ENCODE results near the gene ST7. TPM values are rescaled to one million over a fixed set of nuclear protein-coding genes. Genes with fewer than 3 reads are reported as not detected.

The ST7 gene
- polyA plus RNA-seq, 4 donors: 24.0 to 27.5 (median 26.1) TPM

DNA sequence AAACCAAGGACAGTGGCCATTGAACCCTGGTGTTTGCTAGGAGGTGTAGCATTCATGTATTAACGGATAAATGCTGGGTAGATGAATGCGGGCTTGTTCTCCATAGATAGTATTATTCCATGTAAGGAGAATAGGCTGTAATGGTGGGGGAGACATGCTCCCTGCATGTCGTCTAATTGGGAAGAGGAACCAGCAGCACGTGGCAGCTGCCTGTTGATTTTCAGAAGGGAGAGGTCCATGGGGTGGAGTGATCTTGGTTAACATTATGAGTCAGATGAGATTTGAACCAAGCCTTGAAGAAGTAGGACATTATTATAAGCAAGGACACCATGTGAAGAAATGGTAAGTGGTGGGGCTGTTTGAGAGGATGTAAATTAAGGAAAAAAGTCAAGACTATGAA, 257.1 kb downstream of the ST7 start:
- no peak for DNase-seq (ENCODE audit: low read depth in 4 of 4, low spot score in 2 of 4)

DNA sequence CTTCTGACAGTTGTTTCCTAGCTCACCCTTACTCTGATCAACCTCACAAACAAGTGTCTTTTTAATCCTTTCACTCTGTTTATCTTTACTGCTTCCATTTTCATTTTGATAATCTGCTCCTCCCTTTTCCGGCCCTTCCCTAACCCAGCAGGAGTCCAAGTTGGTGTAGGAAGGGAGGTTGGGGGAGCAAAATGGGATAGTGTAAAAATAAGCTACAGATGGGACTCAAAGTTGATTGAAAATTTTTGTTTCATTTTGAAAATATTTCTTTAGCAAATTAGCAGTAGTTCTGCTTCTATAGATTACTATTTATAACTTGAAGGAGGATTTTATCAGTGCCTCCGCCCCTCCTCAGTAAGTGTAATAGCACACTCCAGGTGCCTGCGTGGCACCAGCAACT, 257.6 kb downstream of the ST7 start:
- DNase-seq (ENCODE audit: low read depth in 4 of 4, low spot score in 2 of 4): no peak

GRCh38 chr7:117211614-117212013, 258.3 kb downstream of the ST7 start:
- DNase-seq (ENCODE audit: low read depth in 4 of 4, low spot score in 2 of 4): no peak

- peak in 1 of 4 donors; percentile 24 for DNase-seq (ENCODE audit: low read depth in 4 of 4, low spot score in 2 of 4)
Measured at GRCh38 chr7:117212969-117213877, 259.9 kb downstream of the ST7 start.

DNA sequence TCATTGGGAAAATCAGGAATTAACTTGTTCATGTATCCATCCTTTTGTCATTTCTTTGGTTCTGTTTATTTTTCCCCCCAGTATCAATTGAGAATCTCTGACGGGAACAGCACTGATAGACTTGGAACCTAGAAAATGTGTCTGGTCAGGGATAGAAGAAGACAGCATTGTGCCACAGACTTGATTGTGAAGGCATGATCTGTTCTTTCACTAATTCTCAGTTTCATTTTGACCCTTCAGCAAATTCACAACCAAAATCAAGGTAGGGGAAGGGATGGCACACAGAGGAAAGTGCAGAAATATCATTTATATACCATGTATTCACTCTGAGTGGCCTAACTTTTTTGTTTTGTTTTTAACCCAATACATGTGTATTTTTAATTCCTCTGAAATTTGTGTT, 262.7 kb downstream of the ST7 start:
- no peak for DNase-seq (ENCODE audit: low read depth in 4 of 4, low spot score in 2 of 4)

DNA sequence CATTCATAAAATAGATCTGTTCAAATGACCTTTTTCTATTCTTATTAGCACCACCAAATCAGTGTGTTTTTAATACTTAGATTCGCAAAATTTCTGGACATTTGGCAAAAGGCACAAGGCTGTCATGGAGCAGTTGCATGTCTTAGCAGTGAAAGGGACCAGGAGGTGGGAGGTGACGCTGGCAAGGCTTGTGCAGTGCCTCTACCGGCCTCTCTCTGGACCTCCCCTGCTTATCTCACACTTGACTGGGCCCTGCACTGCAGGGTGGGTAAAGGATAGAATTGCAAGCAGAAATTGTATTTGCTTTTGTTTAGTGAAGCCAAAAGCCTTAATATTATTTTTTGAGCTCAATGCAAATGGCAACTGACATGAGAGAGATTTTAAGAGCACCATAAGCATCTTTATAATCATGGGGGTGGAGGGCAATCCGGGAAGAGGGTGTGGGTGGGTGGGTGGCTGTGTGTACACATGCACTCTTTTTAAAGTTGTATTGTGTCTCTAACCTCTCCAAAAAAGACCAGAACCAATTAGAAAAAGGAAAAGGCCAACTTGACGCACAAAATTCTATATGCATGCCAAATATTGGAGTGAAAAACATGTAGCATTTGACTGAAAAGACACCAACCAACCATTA, 263.3 kb downstream of the ST7 start:
- DNase-seq (ENCODE audit: low read depth in 4 of 4, low spot score in 2 of 4): peak in 1 of 4 donors; percentile 10

- no peak for DNase-seq (ENCODE audit: low read depth in 4 of 4, low spot score in 2 of 4)
Measured at GRCh38 chr7:117217106-117218035, 264.1 kb downstream of the ST7 start.

DNA sequence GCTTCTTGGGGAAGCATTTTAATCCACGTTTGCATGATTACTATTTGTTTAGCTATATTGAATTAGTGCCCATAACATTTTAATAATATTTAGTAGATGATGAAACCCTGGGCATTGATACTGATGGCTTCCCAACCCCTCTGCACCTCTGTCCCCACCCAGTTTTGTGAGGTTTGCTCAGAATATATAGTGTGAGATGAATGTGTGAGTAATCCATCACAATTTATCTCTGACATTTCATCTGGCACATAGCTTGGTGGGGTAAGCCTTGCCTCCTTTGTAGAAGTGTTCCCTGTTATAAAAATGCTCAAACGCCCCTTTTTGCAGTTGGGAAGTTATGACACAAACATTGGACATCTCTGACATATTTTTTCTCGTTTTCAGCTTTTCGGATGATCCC, 265.4 kb downstream of the ST7 start:
- no peak for DNase-seq (ENCODE audit: low read depth in 4 of 4, low spot score in 2 of 4)

- no peak for DNase-seq (ENCODE audit: low read depth in 4 of 4, low spot score in 2 of 4)
Measured at GRCh38 chr7:117219485-117219884, 266.2 kb downstream of the ST7 start.

GRCh38 chr7:117220836-117221235, 267.5 kb downstream of the ST7 start:
- no peak for DNase-seq (ENCODE audit: low read depth in 4 of 4, low spot score in 2 of 4)

DNA sequence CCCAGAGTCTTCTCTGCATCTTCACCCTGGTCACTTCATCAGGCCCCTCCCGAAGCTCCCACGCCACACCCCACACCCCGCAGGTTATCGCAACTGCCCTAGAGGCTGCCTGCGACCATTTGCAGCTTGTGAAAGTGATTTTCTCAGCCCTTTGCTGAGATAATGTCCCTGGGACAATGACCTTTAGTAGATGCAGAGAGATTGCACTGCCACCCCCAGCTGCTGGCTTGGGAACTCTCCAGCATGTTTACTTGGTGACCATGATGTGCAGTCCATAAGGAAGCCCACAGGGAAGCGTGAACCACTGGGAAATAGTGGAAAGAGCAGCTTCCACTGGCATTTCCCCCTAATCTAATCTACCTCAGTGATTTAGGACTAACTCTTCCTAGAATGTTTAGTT, 272.2 kb downstream of the ST7 start:
- DNase-seq (ENCODE audit: low read depth in 4 of 4, low spot score in 2 of 4): no peak

DNA sequence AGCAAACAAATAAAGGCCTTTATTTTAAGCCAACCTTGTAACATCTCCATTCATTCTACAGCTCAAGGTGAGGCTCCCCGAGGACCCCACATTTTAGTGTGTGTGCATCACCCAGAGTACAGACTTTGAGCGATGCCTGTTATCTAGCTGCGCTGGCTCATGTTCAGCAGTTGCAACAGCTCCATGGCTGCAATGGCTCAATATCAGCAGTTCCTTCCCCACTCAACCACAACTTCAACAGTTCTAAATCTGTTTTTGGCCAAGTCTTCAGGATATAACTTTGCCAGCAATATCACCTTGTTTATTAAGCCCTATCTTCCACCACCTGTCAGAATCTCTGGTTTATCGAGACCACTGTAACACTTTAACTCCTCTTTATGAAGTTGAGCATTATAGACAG, 273.8 kb downstream of the ST7 start:
- DNase-seq (ENCODE audit: low read depth in 4 of 4, low spot score in 2 of 4): no peak

GRCh38 chr7:117229350-117229749, 276.0 kb downstream of the ST7 start:
- no peak for DNase-seq (ENCODE audit: low read depth in 4 of 4, low spot score in 2 of 4)

GRCh38 chr7:117230276-117231046, 277.2 kb downstream of the ST7 start:
- no peak for DNase-seq (ENCODE audit: low read depth in 4 of 4, low spot score in 2 of 4)

GRCh38 chr7:117231047-117231359, 277.7 kb downstream of the ST7 start:
- no peak for DNase-seq (ENCODE audit: low read depth in 4 of 4, low spot score in 2 of 4)

DNA sequence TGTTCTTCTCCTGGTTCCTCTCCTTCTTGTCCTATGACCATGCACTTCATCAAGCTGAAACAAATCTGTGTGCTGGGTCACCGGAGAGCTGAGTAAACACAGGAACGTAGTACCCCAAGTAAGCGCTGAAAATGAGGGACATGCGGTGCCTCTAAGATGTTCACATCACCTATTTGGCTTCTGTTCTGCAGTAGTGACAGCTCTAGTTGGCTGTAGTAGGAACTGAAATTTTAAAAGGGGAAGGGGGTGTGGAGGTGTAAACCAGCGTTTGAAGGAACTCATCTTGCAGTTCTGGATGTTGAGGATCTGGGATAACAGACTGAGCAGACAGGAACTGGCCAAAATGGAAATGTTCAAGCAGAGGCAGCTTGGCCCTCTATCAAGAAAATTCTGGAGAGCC, 284.3 kb downstream of the ST7 start:
- DNase-seq (ENCODE audit: low read depth in 4 of 4, low spot score in 2 of 4): no peak

DNA sequence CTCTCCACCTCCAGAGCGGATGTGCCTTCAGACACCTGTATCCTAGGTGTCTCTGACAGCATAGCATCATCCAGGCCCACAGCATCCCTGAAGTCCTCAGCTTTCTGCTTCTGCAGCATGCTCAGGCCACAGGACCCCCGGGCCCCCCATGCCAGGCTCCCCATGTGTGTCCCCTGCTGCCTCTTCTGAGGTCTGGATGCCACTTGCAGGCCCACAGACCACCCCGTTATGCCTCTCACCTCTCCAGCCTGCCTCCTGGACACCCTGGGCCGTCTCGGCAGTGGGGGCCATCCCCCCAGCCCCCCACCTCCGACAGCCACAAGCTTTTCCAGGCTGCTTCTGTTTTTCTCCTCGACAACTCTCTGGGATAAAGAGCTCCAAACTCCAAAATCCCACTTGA, 285.2 kb downstream of the ST7 start:
- DNase-seq (ENCODE audit: low read depth in 4 of 4, low spot score in 2 of 4): no peak

DNA sequence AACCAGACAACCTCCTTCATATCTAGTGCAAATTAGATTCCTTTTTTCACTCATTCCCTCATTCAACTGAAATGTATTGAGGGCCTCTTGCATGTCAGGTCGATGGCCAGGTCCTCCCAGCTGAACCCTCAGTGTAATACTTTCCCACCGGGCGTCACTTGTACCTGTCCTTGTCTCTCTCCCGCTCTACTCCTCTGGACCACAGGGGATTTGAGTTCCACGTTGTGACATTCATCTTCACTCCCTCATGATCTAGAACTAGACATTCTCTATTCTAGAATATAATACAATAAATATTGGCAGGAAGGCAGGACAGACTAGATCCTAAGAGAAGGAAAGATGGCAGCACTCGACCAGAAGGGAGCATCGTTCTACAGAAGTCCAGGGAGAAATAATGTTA, 285.6 kb downstream of the ST7 start:
- no peak for DNase-seq (ENCODE audit: low read depth in 4 of 4, low spot score in 2 of 4)

DNA sequence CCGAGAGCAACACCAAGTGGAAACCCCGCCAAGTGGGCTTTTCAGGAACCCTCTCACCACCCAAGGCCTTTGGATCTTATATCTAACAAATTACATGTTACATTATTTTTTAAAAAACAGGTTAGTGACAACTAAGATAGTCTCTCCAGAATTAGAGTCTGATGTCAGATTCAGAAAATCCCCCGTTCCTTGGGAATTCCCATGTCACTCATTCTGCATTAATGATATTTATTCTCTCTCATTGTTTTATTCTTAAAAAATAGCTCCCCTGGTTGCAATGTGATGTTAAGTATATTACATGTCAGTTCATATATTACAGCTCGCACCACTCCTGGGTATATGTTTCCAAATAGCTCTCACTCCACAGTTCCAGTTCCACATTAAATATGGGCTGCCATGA, 287.8 kb downstream of the ST7 start:
- no peak for DNase-seq (ENCODE audit: low read depth in 4 of 4, low spot score in 2 of 4)

GRCh38 chr7:117243390-117243789, 290.1 kb downstream of the ST7 start:
- DNase-seq (ENCODE audit: low read depth in 4 of 4, low spot score in 2 of 4): no peak
